ENCODE measurements around the gene LRRN4CL. TPM values are rescaled to one million over a fixed set of nuclear protein-coding genes. Genes with fewer than 3 reads are reported as not detected.

The LRRN4CL gene
- total RNA-seq, 1 donor, result 39.0 TPM

- H3K4me3 ChIP-seq (ENCODE audit: low read depth, low read length), result peak overlapping the region; percentile 84
- TF ChIP-seq CTCF (IDR thresholded peaks at IDR 0.05; ENCODE audit: insufficient read depth, low read length), result no peak
- no peak for DNase-seq (ENCODE audit: low read depth)
Observed at GRCh38 chr11:62687508-62688396, 1.6 kb downstream of the LRRN4CL start.

- TF ChIP-seq CTCF (IDR thresholded peaks at IDR 0.05; ENCODE audit: insufficient read depth, low read length), result no peak
- H3K4me3 ChIP-seq (ENCODE audit: low read depth, low read length), result no peak overlapping the region
- DNase-seq (ENCODE audit: low read depth), result no peak
Observed at GRCh38 chr11:62682518-62682917, 6.8 kb downstream of the LRRN4CL start.

GRCh38 chr11:62680825-62681240, 8.5 kb downstream of the LRRN4CL start:
- peak; percentile 80 for TF ChIP-seq CTCF (IDR thresholded peaks at IDR 0.05; ENCODE audit: insufficient read depth, low read length)
- no peak overlapping the region for H3K4me3 ChIP-seq (ENCODE audit: low read depth, low read length)
- DNase-seq (ENCODE audit: low read depth), result peak; percentile 91

GRCh38 chr11:62678770-62679696, 10.3 kb downstream of the LRRN4CL start, which contains the start of gene UBXN1:
TSS of gene UBXN1 (minus strand) at chr11:62679073. CDS start at chr11:62678923, 150 bp downstream.
- no peak for TF ChIP-seq CTCF (IDR thresholded peaks at IDR 0.05; ENCODE audit: insufficient read depth, low read length)
- peak within 1 kb of the TSS; percentile 76 for H3K4me3 ChIP-seq (ENCODE audit: low read depth, low read length)
- peak; percentile 95 for DNase-seq (ENCODE audit: low read depth)

GRCh38 chr11:62678433-62678769, 10.9 kb downstream of the LRRN4CL start:
- peak overlapping the region; percentile 76 for H3K4me3 ChIP-seq (ENCODE audit: low read depth, low read length)
- no peak for DNase-seq (ENCODE audit: low read depth)
- TF ChIP-seq CTCF (IDR thresholded peaks at IDR 0.05; ENCODE audit: insufficient read depth, low read length), result no peak

- peak overlapping the region; percentile 76 for H3K4me3 ChIP-seq (ENCODE audit: low read depth, low read length)
- no peak for TF ChIP-seq CTCF (IDR thresholded peaks at IDR 0.05; ENCODE audit: insufficient read depth, low read length)
- DNase-seq (ENCODE audit: low read depth), result no peak
Observed at GRCh38 chr11:62677714-62678113, 11.6 kb downstream of the LRRN4CL start.

All from fibroblast of the aortic adventitia (primary cell).